Measurements from ENCODE around the gene TAAR2.
"Not testable (repeated sequence)": the region's sequence is repeated elsewhere in the genome, so short reads cannot be mapped to it uniquely, and the experiment has no call there.

TAAR2 gene

GRCh38 chr6:132643547-132643946 is 19.5 kb upstream of the TAAR2 start:
- Histone ChIP-seq H3K9me2 (replicated peaks; ENCODE audit: insufficient read depth, low read length) (no peaks in the 10 kb centered on the region), H3K27me3 (ENCODE audit: low read length) (no peaks in the 10 kb centered on the region), H3K9ac (ENCODE audit: low read length) (no peak overlapping the region), H3K79me2 (ENCODE audit: insufficient read depth, low read length) (no peaks in the 10 kb centered on the region), H3K36me3 (ENCODE audit: low read length) (no peaks in the 10 kb centered on the region), H3K4me3 (ENCODE audit: insufficient read depth, low read length, poor library complexity, severe bottlenecking) (no peak overlapping the region), H3F3A (ENCODE audit: insufficient read depth) (no peaks in the 10 kb centered on the region), H4K20me1 (ENCODE audit: low read depth, low read length) (no peaks in the 10 kb centered on the region), H3K4me2 (ENCODE audit: low read depth, low read length, poor library complexity, severe bottlenecking) (no peak overlapping the region), H3K27ac (ENCODE audit: low read depth, low read length) (no peak overlapping the region), H3K9me3 (ENCODE audit: insufficient read depth, low read length) (no peaks in the 10 kb centered on the region), H2AFZ (ENCODE audit: low read depth, low read length, severe bottlenecking) (no peak overlapping the region)
- TF ChIP-seq EZH2phosphoT487 (conservative IDR thresholded peaks at IDR 0.05; ENCODE audit: low read length) (no peak), CTCF (IDR thresholded peaks at IDR 0.05; ENCODE audit: insufficient read depth, low read length, poor library complexity, severe bottlenecking) (no peak)

GRCh38 chr6:132637135-132637534 is 13.1 kb upstream of the TAAR2 start:
- H3K9me2 ChIP-seq (replicated peaks; ENCODE audit: insufficient read depth, low read length); H3K36me3 ChIP-seq (ENCODE audit: low read length); H3K27ac ChIP-seq (ENCODE audit: low read depth, low read length); H3K4me3 ChIP-seq (ENCODE audit: insufficient read depth, low read length, poor library complexity, severe bottlenecking); H3K79me2 ChIP-seq (ENCODE audit: insufficient read depth, low read length); H3K9ac ChIP-seq (ENCODE audit: low read length); H3K4me2 ChIP-seq (ENCODE audit: low read depth, low read length, poor library complexity, severe bottlenecking); H3K27me3 ChIP-seq (ENCODE audit: low read length); H3F3A ChIP-seq (ENCODE audit: insufficient read depth); H2AFZ ChIP-seq (ENCODE audit: low read depth, low read length, severe bottlenecking); H3K9me3 ChIP-seq (ENCODE audit: insufficient read depth, low read length); H4K20me1 ChIP-seq (ENCODE audit: low read depth, low read length): not testable (repeated sequence)

GRCh38 chr6:132635906-132636305 is 11.8 kb upstream of the TAAR2 start:
- H3F3A ChIP-seq (ENCODE audit: insufficient read depth); H3K79me2 ChIP-seq (ENCODE audit: insufficient read depth, low read length); H3K9me3 ChIP-seq (ENCODE audit: insufficient read depth, low read length); H3K9ac ChIP-seq (ENCODE audit: low read length); H4K20me1 ChIP-seq (ENCODE audit: low read depth, low read length); H3K27me3 ChIP-seq (ENCODE audit: low read length); H3K4me2 ChIP-seq (ENCODE audit: low read depth, low read length, poor library complexity, severe bottlenecking); H3K9me2 ChIP-seq (replicated peaks; ENCODE audit: insufficient read depth, low read length); H2AFZ ChIP-seq (ENCODE audit: low read depth, low read length, severe bottlenecking); H3K36me3 ChIP-seq (ENCODE audit: low read length); H3K4me3 ChIP-seq (ENCODE audit: insufficient read depth, low read length, poor library complexity, severe bottlenecking); H3K27ac ChIP-seq (ENCODE audit: low read depth, low read length): not testable (repeated sequence)

GRCh38 chr6:132635288-132635687 is 11.2 kb upstream of the TAAR2 start:
- H3K79me2 ChIP-seq (ENCODE audit: insufficient read depth, low read length); H3K4me3 ChIP-seq (ENCODE audit: insufficient read depth, low read length, poor library complexity, severe bottlenecking); H3K9me2 ChIP-seq (replicated peaks; ENCODE audit: insufficient read depth, low read length); H3K36me3 ChIP-seq (ENCODE audit: low read length); H2AFZ ChIP-seq (ENCODE audit: low read depth, low read length, severe bottlenecking); H3F3A ChIP-seq (ENCODE audit: insufficient read depth); H3K27me3 ChIP-seq (ENCODE audit: low read length); H3K9me3 ChIP-seq (ENCODE audit: insufficient read depth, low read length); H3K9ac ChIP-seq (ENCODE audit: low read length); H3K27ac ChIP-seq (ENCODE audit: low read depth, low read length); H4K20me1 ChIP-seq (ENCODE audit: low read depth, low read length); H3K4me2 ChIP-seq (ENCODE audit: low read depth, low read length, poor library complexity, severe bottlenecking): not testable (repeated sequence)

GRCh38 chr6:132634796-132635195 is 10.7 kb upstream of the TAAR2 start:
- H2AFZ ChIP-seq (ENCODE audit: low read depth, low read length, severe bottlenecking) = no peak overlapping the region
- H3K9me3 ChIP-seq (ENCODE audit: insufficient read depth, low read length) = no peaks in the 10 kb centered on the region
- no peak overlapping the region for H3K27ac ChIP-seq (ENCODE audit: low read depth, low read length)
- H3K27me3 ChIP-seq (ENCODE audit: low read length) = no peaks in the 10 kb centered on the region
- no peaks in the 10 kb centered on the region for H3K36me3 ChIP-seq (ENCODE audit: low read length)
- H3F3A ChIP-seq (ENCODE audit: insufficient read depth) = no peaks in the 10 kb centered on the region
- no peaks in the 10 kb centered on the region for H4K20me1 ChIP-seq (ENCODE audit: low read depth, low read length)
- no peak for TF ChIP-seq CTCF (IDR thresholded peaks at IDR 0.05; ENCODE audit: insufficient read depth, low read length, poor library complexity, severe bottlenecking)
- TF ChIP-seq EZH2phosphoT487 (conservative IDR thresholded peaks at IDR 0.05; ENCODE audit: low read length) = no peak
- no peaks in the 10 kb centered on the region for H3K9me2 ChIP-seq (replicated peaks; ENCODE audit: insufficient read depth, low read length)
- H3K79me2 ChIP-seq (ENCODE audit: insufficient read depth, low read length) = no peaks in the 10 kb centered on the region
- H3K4me3 ChIP-seq (ENCODE audit: insufficient read depth, low read length, poor library complexity, severe bottlenecking) = no peak overlapping the region
- H3K9ac ChIP-seq (ENCODE audit: low read length) = no peak overlapping the region
- no peak overlapping the region for H3K4me2 ChIP-seq (ENCODE audit: low read depth, low read length, poor library complexity, severe bottlenecking)
